ENCODE results near the gene MAP3K4. TPM values are rescaled to one million over a fixed set of nuclear protein-coding genes. Genes with fewer than 3 reads are reported as not detected.

MAP3K4 gene
- polyA plus RNA-seq, 1 experiment, result 12.7 TPM

GRCh38 chr6:161024364-161024920 is 32.9 kb downstream of the MAP3K4 start:
- no peaks in the 10 kb centered on the region for H3K27me3 ChIP-seq (ENCODE audit: control insufficient read depth, insufficient read depth, low read length)
- no peak overlapping the region for H3K4me3 ChIP-seq (ENCODE audit: low read depth, low read length)
- CTCF ChIA-PET, result interaction anchor here (1.2 kb wide), 2 partner anchors 129 to 346 kb away, joined by 3 to 5 read pairs; no protein-coding TSS in a partner anchor
- DNase-seq (ENCODE audit: low read depth, low spot score), result no peak
- TF ChIP-seq, protein P1, sequence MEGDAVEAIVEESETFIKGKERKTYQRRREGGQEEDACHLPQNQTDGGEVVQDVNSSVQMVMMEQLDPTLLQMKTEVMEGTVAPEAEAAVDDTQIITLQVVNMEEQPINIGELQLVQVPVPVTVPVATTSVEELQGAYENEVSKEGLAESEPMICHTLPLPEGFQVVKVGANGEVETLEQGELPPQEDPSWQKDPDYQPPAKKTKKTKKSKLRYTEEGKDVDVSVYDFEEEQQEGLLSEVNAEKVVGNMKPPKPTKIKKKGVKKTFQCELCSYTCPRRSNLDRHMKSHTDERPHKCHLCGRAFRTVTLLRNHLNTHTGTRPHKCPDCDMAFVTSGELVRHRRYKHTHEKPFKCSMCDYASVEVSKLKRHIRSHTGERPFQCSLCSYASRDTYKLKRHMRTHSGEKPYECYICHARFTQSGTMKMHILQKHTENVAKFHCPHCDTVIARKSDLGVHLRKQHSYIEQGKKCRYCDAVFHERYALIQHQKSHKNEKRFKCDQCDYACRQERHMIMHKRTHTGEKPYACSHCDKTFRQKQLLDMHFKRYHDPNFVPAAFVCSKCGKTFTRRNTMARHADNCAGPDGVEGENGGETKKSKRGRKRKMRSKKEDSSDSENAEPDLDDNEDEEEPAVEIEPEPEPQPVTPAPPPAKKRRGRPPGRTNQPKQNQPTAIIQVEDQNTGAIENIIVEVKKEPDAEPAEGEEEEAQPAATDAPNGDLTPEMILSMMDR (IDR thresholded peaks at IDR 0.05; ENCODE audit: low read depth, low read length), result no peak
- H3K9me3 ChIP-seq (ENCODE audit: control insufficient read depth, insufficient read depth, low read length), result no peaks in the 10 kb centered on the region
- no peak overlapping the region for H3K27ac ChIP-seq (ENCODE audit: low read depth, low read length)
- POLR2A ChIA-PET, result no interaction called here

GRCh38 chr6:161027385-161027784 is 35.8 kb downstream of the MAP3K4 start:
- ChIA-PET POLR2A (no interaction called here), CTCF (interaction anchor here (0.8 to 1.7 kb wide), 4 partner anchors 9 to 97 kb away, joined by 3 to 4 read pairs (median 4); no protein-coding TSS in a partner anchor)
- Histone ChIP-seq H3K27me3 (ENCODE audit: control insufficient read depth, insufficient read depth, low read length) (no peaks in the 10 kb centered on the region), H3K9me3 (ENCODE audit: control insufficient read depth, insufficient read depth, low read length) (no peaks in the 10 kb centered on the region), H3K27ac (ENCODE audit: low read depth, low read length) (no peak overlapping the region), H3K4me3 (ENCODE audit: low read depth, low read length) (no peak overlapping the region)
- TF ChIP-seq, protein P1 (IDR thresholded peaks at IDR 0.05; ENCODE audit: low read depth, low read length), result no peak
- DNase-seq (ENCODE audit: low read depth, low spot score), result no peak

GRCh38 chr6:161029195-161029809 is 37.7 kb downstream of the MAP3K4 start:
- Histone ChIP-seq H3K27ac (ENCODE audit: low read depth, low read length) (no peak overlapping the region), H3K4me3 (ENCODE audit: low read depth, low read length) (no peak overlapping the region), H3K27me3 (ENCODE audit: control insufficient read depth, insufficient read depth, low read length) (no peaks in the 10 kb centered on the region), H3K9me3 (ENCODE audit: control insufficient read depth, insufficient read depth, low read length) (no peaks in the 10 kb centered on the region)
- peak; percentile 87 for DNase-seq (ENCODE audit: low read depth, low spot score)
- TF ChIP-seq, protein P1 (IDR thresholded peaks at IDR 0.05; ENCODE audit: low read depth, low read length), result no peak
- ChIA-PET CTCF (interaction anchor here (1.1 to 1.9 kb wide), 4 partner anchors 21 to 344 kb away, joined by 3 to 7 read pairs (median 4); no protein-coding TSS in a partner anchor), POLR2A (interaction anchor here (0.7 to 2.1 kb wide), 4 partner anchors 9 to 185 kb away, joined by 3 to 22 read pairs (median 4); no protein-coding TSS in a partner anchor)

DNA sequence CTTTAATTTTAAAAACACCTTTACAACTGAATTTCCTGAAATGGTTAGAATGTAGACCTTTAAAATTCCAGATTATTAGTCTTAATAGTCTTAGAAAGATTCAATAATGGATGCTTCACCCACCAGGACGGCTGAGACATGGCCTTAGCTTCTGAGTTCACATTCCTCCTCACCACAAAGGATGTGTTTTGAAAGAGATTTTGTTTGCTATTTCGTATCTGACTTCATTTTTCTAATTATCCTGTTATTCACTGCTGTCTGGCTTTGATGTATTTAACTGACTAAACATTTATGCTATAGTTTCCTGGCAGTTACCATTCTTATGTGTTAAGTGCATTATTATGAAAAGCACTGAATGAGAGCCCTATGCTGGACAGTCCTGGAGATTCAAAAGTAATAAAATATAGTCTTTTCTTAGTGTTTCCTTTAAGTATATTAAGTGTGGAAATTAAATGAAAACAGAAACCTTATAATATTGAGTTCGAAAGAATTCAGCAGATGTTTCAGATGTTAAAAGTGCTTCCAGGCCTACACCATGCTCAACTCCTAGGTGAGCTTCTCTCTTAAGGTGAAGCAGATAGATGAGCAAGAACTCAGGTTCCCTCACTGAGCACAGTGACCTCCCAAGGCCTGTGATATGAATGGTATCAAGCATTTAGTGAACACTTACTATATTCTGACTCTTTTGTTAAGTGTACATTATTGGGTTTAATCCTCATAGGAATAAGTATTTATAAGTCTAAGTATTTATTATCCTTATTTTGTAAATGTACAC is 40.3 kb downstream of the MAP3K4 start:
- POLR2A ChIA-PET, result no interaction called here
- CTCF ChIA-PET, result interaction anchor here (1.3 to 1.4 kb wide), 2 partner anchors 39 to 339 kb away, joined by 4 to 5 read pairs; no protein-coding TSS in a partner anchor
- Histone ChIP-seq H3K9me3 (ENCODE audit: control insufficient read depth, insufficient read depth, low read length) (no peaks in the 10 kb centered on the region), H3K27ac (ENCODE audit: low read depth, low read length) (no peak overlapping the region), H3K27me3 (ENCODE audit: control insufficient read depth, insufficient read depth, low read length) (no peaks in the 10 kb centered on the region), H3K4me3 (ENCODE audit: low read depth, low read length) (no peak overlapping the region)
- TF ChIP-seq, protein P1 (IDR thresholded peaks at IDR 0.05; ENCODE audit: low read depth, low read length), result no peak
- DNase-seq (ENCODE audit: low read depth, low spot score), result peak; percentile 33
